ENCODE data around the gene MOSPD2. TPM values are rescaled to one million over a fixed set of nuclear protein-coding genes. Genes with fewer than 3 reads are reported as not detected.

Gene MOSPD2
- total and polyA plus RNA-seq, 11 donors: 1.4 to 14.7 (median 5.2) TPM

DNA sequence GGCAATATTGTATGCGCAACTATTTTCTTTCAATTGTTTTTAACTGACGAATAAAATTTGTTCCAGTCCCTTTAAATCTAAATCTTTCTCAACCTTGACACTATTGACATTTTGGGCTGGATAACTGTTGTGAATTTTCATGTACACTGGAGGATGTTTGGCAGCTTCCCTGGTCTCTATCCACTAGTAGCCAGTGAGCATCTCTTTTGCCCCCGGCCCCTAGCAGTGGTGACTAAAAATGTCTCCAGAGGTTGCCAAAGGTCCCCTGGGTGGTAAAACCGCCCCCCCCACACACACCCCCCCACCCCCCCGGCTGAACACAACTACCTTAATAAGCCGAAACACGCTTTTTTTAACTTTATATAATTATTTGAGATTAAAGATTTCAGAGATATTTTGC, 866 bp upstream of the MOSPD2 start:
- DNase-seq (no peak), ATAC-seq (no peak)
- Histone ChIP-seq H3K27me3 (no peaks in the 10 kb centered on the region), H3K4me1 (peaks cover 0 to 12% (median 1%) of the 10 kb centered on the region in 12 donors), H3K9me3 (peaks cover 0 to 8% (median under 1%) of the 10 kb centered on the region in 12 donors), H3K4me3 (peak overlapping the region in 9 of 12 donors; percentile 74 to 99 (median 82)), H3K27ac (peak overlapping the region in 1 of 12 donors; percentile 46), H3K36me3 (peaks cover 0 to 2% (median 0%) of the 10 kb centered on the region in 9 donors)
- intact Hi-C loops (cut with DNase I): loop anchor here in 2 of 10 donors (10.0 kb wide), 1 partner anchor 52 kb away; no protein-coding TSS in a partner anchor
- no peak for TF ChIP-seq POLR2A (IDR thresholded peaks at IDR 0.05)
- TF ChIP-seq, protein P1, sequence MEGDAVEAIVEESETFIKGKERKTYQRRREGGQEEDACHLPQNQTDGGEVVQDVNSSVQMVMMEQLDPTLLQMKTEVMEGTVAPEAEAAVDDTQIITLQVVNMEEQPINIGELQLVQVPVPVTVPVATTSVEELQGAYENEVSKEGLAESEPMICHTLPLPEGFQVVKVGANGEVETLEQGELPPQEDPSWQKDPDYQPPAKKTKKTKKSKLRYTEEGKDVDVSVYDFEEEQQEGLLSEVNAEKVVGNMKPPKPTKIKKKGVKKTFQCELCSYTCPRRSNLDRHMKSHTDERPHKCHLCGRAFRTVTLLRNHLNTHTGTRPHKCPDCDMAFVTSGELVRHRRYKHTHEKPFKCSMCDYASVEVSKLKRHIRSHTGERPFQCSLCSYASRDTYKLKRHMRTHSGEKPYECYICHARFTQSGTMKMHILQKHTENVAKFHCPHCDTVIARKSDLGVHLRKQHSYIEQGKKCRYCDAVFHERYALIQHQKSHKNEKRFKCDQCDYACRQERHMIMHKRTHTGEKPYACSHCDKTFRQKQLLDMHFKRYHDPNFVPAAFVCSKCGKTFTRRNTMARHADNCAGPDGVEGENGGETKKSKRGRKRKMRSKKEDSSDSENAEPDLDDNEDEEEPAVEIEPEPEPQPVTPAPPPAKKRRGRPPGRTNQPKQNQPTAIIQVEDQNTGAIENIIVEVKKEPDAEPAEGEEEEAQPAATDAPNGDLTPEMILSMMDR (IDR thresholded peaks at IDR 0.05): no peak
- 15 to 56% (median 34%) methylated on average over 6 to 7 of the region's 7 CpGs for WGBS, 4 donors

DNA sequence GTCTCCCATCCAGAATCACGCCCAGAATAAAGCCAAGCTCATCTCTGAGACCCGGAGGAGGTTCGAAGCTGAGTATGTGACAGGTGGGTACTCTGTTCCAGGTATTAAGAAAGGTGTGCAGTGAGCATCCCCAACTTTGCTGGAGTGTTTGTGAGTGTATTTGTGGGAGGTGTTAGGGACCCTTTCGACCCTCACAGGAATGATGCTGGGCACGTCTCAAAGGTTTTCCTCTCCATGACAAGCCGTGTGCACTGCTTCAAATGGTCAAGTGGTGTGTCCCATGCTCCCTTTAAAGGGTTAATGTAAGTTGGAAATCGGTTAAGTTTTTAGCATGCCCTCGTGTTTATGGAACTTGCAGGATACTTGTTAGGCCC, 442 bp downstream of the MOSPD2 start:
- DNase-seq: no peak
- Histone ChIP-seq H3K9me3 (no peaks in the 10 kb centered on the region), H3K4me1 (peaks cover 0 to 12% (median 1%) of the 10 kb centered on the region in 12 donors), H3K27ac (peak overlapping the region in 11 of 12 donors; percentile 40 to 88 (median 79)), H3K27me3 (no peaks in the 10 kb centered on the region), H3K36me3 (peaks cover 0 to 3% (median 0%) of the 10 kb centered on the region in 9 donors), H3K4me3 (peak overlapping the region; percentile 59 to 99 (median 80))
- intact Hi-C loops (cut with DNase I): loop anchor here in 2 of 10 donors (10.0 kb wide), 1 partner anchor 51 kb away; no protein-coding TSS in a partner anchor
- TF ChIP-seq POLR2A (IDR thresholded peaks at IDR 0.05): no peak
- TF ChIP-seq, protein P1 (IDR thresholded peaks at IDR 0.05): no peak
- no peak for ATAC-seq
- WGBS, 4 donors: 2 to 45% (median 13%) methylated on average over 8 of the region's 8 CpGs

DNA sequence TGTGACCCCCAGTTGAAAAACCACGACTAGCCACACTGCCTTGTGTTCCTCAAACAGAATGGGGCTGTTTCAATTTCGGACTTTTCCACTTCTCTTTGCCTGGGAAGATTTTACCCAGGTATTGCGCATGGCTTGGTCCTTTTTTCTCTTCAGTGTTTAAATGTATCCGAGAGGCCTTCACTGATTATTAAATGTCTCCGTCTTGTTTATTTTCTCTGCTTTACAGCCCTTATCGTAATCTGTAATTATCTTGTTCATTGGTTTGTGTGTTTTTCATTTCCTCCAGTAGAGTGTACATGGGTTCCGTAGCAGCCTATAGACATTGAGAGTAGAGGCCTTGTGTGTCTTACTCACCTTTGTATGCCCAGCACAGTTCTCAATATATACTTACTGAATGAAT, 2.4 kb downstream of the MOSPD2 start:
- no peaks in the 10 kb centered on the region for H3K27me3 ChIP-seq
- DNase-seq: no peak
- TF ChIP-seq, protein P1 (IDR thresholded peaks at IDR 0.05): no peak
- TF ChIP-seq POLR2A (IDR thresholded peaks at IDR 0.05): no peak
- peaks cover 0 to 12% (median 1%) of the 10 kb centered on the region in 12 donors for H3K4me1 ChIP-seq
- H3K27ac ChIP-seq: no peak overlapping the region
- 81 to 91% (median 88%) methylated on average over 7 of the region's 7 CpGs for WGBS, 4 donors
- ATAC-seq: no peak
- intact Hi-C loops (cut with DNase I): loop anchor here in 2 of 10 donors (10.0 kb wide), 1 partner anchor 49 kb away; no protein-coding TSS in a partner anchor
- H3K9me3 ChIP-seq: no peaks in the 10 kb centered on the region
- H3K4me3 ChIP-seq: no peak overlapping the region
- peaks cover 0 to 3% (median 0%) of the 10 kb centered on the region in 9 donors for H3K36me3 ChIP-seq

DNA sequence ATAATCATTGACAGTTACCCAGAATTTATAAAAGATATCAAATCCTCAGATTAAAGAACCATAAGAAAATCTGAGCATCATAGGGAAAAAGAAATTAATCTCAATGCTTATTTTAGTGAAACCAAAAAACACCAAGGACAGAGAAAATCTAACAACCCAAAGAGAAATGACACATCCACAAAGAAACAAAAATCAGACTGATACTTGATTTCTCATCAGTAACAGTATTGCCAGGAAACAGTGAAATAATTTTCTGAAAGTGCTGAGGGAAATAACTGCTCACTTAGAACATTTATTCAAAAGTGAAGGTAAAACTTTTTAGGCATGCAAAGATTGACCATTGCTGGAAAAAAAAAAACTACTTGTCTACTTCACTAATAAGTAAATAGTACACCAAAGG, 10.6 kb downstream of the MOSPD2 start:
- Histone ChIP-seq H3K27ac (no peak overlapping the region), H3K4me3 (no peak overlapping the region), H3K9me3 (no peaks in the 10 kb centered on the region), H3K4me1 (no peaks in the 10 kb centered on the region), H3K36me3 (no peaks in the 10 kb centered on the region), H3K27me3 (no peaks in the 10 kb centered on the region)
- intact Hi-C loops (cut with DNase I): no loop called here
- no peak for TF ChIP-seq POLR2A (IDR thresholded peaks at IDR 0.05)
- TF ChIP-seq, protein P1 (IDR thresholded peaks at IDR 0.05): no peak
- ATAC-seq (no peak), DNase-seq (no peak)
